Hematopoietic multipotent progenitor cell (in vitro differentiated cells): Measurements from ENCODE around the gene BICC1. TPM values are rescaled to one million over a fixed set of nuclear protein-coding genes. Genes with fewer than 3 reads are reported as not detected.
A peak's percentile ranks its signal among the peaks of the same experiment; 100 is the strongest.
"Not testable (repeated sequence)": the region's sequence is repeated elsewhere in the genome, so short reads cannot be mapped to it uniquely, and the experiment has no call there.

ENCODE experiments used
- DNase-seq, 3 donors: peaks; one replicate each; pipeline ENCODE4 v3.0.0-alpha.2; 2011 to 2015; ENCODE audit warnings: low read depth in 2 of 3, low spot score in 2 of 3
- total RNA-seq: library from RNA; depleted of rRNA; stranded (reverse); fragments of >200 nt; gene quantifications from one replicate; pipeline ENCODE4 v1.2.3, GENCODE V29; 2012

Gene BICC1
- total RNA-seq, 1 donor = 1.3 TPM

DNA sequence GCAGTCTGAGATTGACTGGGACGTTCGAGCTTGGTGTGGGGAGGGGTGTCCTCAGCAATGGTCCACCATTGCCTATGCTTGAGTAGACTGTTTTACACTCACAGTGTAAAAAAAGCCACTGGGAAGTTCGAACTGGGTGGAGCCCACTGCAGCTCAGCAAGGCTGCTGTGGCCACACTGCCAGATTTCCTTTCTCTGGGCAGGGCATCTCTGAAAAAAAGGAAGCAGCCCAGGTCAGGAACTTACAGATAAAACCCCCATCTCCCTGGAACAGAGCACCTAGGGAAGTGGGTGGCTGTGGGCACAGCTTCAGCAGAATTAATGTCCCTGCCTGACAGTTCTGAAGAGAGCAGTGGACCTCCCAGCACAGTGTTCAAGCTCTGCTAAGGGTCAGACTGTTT lies 80.3 kb downstream of the BICC1 start:
- DNase-seq = peak in 1 of 3 donors; percentile 66

DNA sequence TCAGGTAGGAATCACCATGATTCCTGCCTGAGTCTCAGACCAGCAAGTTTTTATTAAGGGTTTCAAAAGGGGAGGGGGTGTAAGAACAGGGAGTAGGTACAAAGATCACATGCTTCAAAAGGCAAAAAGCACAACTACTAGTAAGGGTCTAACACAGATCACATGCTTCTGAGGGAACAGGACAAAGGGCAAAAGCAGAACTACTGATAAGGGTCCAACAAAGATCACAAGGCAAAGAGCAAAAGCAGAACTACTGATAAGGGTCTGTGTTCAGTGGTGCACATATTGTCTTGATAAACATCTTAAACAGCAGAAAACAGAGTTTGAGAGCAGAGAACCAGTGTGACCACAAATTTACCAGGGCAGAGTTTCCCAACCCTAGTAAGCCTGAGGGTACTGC lies 84.5 kb downstream of the BICC1 start:
- DNase-seq = not testable (repeated sequence)

- DNase-seq = no peak
These were observed 87.4 kb downstream of the BICC1 start for GRCh38 chr10:58599927-58600553.

- no peak for DNase-seq
These were observed 95.7 kb downstream of the BICC1 start for GRCh38 chr10:58608351-58608750.

GRCh38 chr10:58608826-58609531 lies 96.3 kb downstream of the BICC1 start:
- DNase-seq = no peak

- DNase-seq = no peak
These were observed 97.0 kb downstream of the BICC1 start for GRCh38 chr10:58609532-58610150.

DNA sequence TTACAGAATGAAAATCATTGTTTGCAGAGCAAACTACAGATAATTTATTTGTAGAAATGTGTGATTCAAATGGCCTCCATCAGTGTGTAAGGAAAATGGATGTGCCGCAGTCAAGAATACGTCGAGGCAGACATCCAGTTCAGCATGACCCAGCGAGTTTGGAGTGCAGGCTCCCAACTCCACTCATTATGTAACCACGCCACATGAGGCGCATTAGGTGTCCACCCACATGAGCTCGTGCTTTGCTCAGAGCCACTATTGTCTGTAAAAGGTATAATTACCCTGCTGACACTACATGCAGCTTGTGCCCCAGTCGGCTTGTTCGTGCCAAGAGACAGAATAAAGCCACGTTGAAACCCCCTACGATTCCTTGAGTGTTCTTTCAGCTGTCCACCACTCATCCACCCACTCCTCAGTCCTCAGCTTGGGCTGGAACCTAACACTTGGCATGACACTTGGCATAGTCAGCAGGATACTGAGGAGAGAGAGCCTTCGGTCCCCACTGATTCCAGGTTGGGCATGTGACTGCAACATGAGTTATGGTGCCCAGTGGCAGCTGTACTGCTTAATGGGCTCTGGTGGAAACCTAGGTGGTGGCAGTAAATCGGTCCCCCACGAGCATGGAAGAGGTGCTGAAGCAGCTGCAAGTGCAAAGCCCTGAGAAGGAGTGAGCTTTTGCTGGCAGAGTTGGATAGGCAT lies 102.7 kb downstream of the BICC1 start:
- DNase-seq = no peak

GRCh38 chr10:58618158-58618676 lies 105.5 kb downstream of the BICC1 start:
- DNase-seq = no peak

DNA sequence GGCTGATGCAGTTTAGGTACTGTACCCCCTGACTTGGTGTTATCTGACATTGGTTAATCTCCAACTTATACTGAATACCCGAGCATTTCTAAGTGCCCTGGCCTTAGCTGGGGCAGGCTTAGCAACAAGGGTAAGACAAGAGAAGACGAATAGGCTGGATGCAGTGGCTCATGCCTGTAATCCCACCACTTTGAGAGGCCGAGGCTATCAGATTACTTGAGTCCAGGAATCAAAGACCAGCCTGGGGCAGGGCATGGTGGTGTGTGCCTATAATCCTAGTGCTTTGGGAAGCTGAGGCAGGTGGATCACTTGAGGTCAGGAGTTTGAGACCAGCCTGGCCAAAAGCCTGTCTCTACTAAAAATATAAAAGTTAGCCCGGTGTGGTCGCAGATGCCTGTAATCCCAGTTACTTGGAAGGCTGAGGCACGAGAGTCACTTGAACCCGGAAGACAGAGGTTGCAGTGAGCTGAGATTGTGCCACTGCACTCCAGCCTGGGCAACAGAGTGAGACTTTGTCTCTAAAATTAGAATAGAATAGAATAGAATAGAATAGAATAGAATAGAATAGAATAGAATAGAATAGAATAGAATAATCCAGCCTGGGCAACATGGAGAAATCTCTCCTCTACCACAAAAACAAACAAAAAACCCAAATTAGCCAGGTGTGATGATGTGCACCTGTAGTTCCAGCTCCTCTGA lies 108.9 kb downstream of the BICC1 start:
- no peak for DNase-seq

GRCh38 chr10:58622246-58622645 lies 109.6 kb downstream of the BICC1 start:
- DNase-seq = no peak

DNA sequence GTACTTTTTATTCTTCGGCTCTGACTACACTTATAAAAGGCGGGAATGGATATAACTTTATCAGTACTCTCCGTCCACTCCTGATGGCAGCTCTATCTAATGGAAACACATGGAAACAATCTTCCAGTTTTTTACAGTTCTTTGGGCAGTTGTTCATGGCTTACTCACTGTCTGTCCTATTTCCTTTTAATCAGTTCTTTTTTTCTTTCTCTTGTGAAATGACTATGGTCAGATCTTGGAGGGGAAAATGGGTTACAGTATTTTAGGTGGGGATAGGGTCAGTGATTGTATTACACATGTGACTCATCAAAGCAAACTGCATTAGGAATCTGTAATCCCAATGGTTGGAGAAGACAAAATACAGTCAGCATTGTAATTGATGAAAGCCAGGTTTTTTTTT lies 112.4 kb downstream of the BICC1 start:
- DNase-seq = no peak

DNA sequence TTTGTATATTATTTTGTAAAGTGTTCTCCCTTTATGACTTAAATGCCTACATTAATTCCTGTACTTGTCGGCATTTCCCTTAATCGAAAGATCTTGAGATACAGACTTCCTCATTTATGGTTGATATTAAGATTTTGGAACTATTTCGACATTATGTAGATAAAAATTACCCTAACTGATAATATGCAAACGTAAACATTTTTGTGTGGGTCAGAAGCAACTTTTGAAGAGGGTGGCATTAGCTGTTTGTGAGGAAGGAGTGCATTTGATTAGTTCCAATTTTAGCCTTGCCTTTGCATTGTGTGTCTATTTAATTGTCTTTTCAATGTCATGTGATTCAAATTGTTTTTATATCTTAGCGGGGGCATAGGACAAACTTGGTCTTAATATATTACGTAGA lies 114.7 kb downstream of the BICC1 start:
- DNase-seq = no peak

DNA sequence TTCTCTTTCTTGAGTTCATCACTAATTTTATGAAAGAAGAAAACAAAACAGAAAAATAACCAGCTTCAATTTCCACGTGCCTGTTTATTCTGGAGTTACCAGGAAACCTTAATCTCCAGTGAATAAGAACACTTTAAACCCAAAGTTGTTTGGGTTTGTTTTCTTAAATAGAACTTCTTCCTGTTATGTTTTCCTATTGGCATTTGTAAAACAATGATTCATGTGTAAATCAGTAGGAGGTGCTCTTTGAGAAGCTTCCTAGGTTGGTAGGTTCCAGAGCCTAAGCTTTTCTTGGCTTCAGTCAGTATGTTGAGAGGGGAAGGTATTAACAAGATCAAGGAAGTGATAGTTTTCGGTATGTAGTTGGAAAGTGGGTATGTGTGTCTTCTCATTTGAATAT lies 119.0 kb downstream of the BICC1 start:
- no peak for DNase-seq

DNA sequence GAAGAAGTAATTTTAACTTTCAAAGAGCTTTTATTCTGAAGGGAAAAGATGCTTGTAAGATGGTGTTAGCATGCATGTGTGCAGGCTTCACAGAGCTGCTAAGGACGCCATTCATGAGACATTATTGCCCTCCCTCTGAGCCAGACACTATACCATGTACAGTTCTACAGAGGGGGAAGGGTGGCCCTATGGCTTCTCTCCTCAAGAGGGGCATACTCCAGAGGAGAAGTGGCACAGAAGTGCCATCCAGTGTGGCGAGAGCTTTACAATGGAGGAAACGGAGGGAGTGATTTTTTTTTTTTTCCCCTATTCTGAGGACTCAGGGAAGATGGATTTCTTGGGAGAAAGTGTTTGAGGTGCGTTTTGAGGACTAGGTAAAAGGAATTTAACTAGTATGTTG lies 119.5 kb downstream of the BICC1 start:
- no peak for DNase-seq

DNA sequence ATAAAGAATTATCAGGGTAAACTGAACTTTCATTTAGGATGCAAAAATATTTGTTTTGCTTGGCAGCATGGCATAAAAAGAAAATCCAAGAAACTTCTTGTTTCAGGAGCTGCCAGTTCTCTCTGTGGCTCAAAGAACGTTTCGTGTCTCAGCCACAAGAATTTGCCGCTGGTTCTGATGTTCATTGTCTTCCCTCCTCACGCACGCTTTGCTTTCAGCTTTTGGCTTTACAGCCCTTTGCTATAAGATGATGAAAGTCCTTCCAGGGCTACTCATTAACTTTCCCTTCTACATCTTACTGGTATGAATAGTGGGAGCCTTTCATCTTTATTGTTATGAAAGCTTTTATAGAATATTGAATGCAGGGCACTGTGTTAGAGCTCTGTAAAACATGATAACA lies 124.7 kb downstream of the BICC1 start:
- DNase-seq = no peak

GRCh38 chr10:58638388-58638787 lies 125.7 kb downstream of the BICC1 start:
- DNase-seq = no peak

DNA sequence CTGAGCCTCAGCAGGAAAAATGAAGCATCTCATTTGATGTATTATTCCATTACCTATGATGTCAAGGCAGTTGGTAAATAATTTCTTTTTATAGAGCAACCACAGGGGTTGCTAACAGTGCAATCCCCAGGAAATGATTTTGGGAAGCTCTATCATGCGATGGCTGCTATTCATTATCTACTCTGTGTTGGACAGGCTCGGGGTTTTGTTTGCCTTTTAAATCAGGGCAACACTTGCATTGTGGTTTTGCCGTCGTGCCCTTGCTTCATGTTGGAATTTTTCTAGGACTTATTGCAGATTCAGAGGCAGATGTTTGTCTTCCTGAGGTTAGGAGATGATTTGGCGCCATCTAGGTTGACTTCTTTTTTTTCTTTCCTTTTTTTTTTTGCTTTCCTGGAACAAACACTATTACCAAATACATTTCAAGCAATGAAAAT lies 128.4 kb downstream of the BICC1 start:
- no peak for DNase-seq

- DNase-seq = no peak
These were observed 129.0 kb downstream of the BICC1 start for GRCh38 chr10:58641708-58642107.

DNA sequence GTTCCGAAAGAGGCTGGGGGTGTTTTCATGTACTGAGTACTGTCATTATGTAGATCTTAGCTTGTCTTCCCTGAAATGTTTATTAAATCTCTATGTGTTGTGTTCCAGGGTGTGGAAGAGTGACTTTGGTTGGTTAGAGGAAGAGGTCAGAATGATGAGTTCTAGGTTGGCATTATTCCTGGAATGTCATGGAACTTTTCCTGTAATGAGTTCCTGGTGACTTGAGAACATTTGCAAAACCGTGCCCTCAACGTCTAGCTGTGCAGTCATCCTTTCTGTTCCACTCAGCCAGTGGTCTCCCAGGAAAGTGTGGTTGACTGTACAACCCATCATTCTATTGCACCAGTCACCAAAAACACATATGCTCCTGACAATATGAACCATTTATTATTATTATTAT lies 129.6 kb downstream of the BICC1 start:
- DNase-seq = no peak

DNA sequence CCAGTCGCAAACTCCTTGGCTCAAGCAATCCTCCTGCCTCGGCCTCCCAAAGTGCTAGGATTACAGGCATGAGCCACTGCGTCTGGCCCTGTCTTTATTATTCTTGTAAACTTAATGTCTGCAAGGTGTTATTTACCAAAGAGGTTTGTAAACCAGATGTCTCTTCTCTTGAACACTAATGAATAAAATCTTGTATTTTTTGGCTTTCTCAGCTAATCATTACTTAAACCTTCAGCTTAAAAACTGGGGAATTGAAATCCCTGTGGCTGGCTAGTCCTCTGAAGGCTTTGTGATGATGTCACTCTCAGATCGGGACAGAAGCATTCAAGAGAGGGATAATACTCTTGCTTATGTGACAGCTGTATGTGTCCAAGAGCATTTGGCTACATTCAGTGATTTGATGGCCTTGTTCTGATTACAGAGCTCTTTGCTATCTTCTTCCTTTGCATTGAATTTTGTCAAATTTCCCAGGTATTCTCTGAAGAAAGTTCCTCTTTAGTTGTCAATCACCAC lies 130.3 kb downstream of the BICC1 start:
- no peak for DNase-seq
